Large intestine (tissue), 3 donors: Measurements from ENCODE around the gene G3BP1. TPM values are rescaled to one million over a fixed set of nuclear protein-coding genes. Genes with fewer than 3 reads are reported as not detected.

Experiments used
- DNase-seq, 2 donors: peaks; one replicate each; pipeline versions ENCODE4 v3.0.0 to v3.0.0-alpha.2; 2013
- H3K27ac ChIP-seq: one replicate; pipeline ENCODE4 v1.5.1; 2013; ENCODE audit warnings: low read length
- H3K27me3 ChIP-seq: 2 replicates; pipeline ENCODE4 v1.6.1; 2013; ENCODE audit warnings: low read length; ENCODE audit not compliant: control insufficient read depth, insufficient read depth
- H3K36me3 ChIP-seq: 2 replicates; pipeline ENCODE4 v1.6.1; 2013; ENCODE audit warnings: low read length; ENCODE audit not compliant: control insufficient read depth, insufficient read depth
- H3K4me1 ChIP-seq: one replicate; pipeline ENCODE4 v1.6.1; 2013; ENCODE audit warnings: low read length; ENCODE audit not compliant: control insufficient read depth, insufficient read depth
- H3K4me3 ChIP-seq: one replicate; pipeline ENCODE4 v1.5.1; 2013; ENCODE audit warnings: low read length
- H3K9me3 ChIP-seq: one replicate; pipeline ENCODE4 v1.6.1; 2013; ENCODE audit warnings: mild to moderate bottlenecking, low read depth, low read length, moderate library complexity; ENCODE audit not compliant: control insufficient read depth
- WGBS: methylation state at CpG from one replicate; pipeline ENCODE4 v1.1.5; 2013; ENCODE audit warnings: low lambda C conversion rate; ENCODE audit not compliant: insufficient coverage; 5-methylcytosine and 5-hydroxymethylcytosine counted together
- polyA plus RNA-seq: library from polyadenylated mRNA; unstranded; fragments of 120-200 nt; gene quantifications from one replicate; pipeline ENCODE4 v1.2.1, GENCODE V29; 2013

G3BP1 gene
- polyA plus RNA-seq, 1 donor: 111 TPM

DNA sequence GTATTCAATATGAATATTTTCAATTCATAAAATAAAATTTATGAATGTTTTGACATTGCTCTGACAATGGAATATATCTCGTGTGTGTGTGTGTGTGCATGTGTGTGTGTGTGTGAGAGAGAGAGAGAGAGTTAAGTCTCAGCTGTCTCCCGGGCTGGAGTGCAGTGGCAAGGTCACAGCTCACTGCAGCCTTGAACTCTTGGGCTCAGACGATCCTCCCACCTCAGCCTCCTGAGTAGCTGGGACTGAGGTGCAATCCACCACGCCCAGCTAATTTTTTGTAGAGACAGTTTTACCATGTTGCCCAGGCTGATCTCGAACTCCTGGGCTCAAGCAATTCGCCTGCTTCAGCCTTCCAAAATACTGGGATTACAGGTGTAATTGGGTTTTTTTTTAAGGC lies 16.1 kb downstream of the G3BP1 start:
- Histone ChIP-seq H3K9me3 (no peaks in the 10 kb centered on the region), H3K27me3 (no peaks in the 10 kb centered on the region), H3K4me3 (no peak overlapping the region), H3K4me1 (peaks cover 4% of the 10 kb centered on the region), H3K36me3 (peaks cover 41% of the 10 kb centered on the region), H3K27ac (no peak overlapping the region)
- 100% methylated on average over 1 of the region's 6 CpGs for WGBS
- no peak for DNase-seq

DNA sequence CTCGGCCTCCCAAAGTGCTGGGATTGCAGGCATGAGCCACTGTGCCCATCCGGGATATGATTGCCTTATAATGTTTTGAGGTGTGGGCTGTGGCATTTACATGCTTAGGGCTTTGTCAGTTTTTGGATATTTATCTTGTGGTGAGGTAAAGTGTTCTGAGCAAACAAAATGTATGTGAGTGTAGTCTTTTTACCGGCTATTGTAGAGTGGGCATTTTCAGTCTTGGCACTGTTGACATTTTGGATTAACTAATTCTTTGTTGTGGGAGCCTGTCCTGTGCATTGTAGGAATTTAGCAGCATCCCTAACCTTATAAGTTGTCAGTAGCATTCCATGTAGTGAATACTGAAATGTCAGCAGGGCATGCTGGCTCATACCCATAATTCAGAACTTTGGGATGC lies 21.6 kb downstream of the G3BP1 start:
- Histone ChIP-seq H3K27ac (no peak overlapping the region), H3K4me3 (no peak overlapping the region), H3K36me3 (peaks cover 83% of the 10 kb centered on the region), H3K27me3 (no peaks in the 10 kb centered on the region), H3K9me3 (no peaks in the 10 kb centered on the region), H3K4me1 (no peaks in the 10 kb centered on the region)
- WGBS: no CpG with 5 or more reads among the region's 3 CpGs
- no peak for DNase-seq

DNA sequence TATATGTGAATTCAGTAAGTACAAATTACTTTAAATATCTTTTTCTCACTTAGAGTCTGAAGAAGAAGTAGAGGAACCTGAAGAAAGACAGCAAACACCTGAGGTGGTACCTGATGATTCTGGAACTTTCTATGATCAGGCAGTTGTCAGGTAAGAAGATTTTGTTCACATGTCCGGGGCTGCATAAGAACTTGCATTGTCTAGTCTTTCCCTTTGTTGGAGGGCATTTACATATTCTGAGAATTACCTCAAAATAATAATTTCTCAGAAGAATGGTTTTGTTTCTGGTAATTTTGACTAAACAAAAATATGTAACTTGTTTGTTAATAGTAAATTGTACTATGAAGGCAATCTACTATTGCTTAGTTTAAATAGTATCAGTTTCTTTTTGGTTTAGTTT lies 23.7 kb downstream of the G3BP1 start:
- no peak for DNase-seq
- 100% methylated on average over 1 of the region's 1 CpG for WGBS
- Histone ChIP-seq H3K27ac (no peak overlapping the region), H3K36me3 (peaks cover 81% of the 10 kb centered on the region), H3K27me3 (no peaks in the 10 kb centered on the region), H3K4me3 (no peak overlapping the region), H3K4me1 (no peaks in the 10 kb centered on the region), H3K9me3 (no peaks in the 10 kb centered on the region)

DNA sequence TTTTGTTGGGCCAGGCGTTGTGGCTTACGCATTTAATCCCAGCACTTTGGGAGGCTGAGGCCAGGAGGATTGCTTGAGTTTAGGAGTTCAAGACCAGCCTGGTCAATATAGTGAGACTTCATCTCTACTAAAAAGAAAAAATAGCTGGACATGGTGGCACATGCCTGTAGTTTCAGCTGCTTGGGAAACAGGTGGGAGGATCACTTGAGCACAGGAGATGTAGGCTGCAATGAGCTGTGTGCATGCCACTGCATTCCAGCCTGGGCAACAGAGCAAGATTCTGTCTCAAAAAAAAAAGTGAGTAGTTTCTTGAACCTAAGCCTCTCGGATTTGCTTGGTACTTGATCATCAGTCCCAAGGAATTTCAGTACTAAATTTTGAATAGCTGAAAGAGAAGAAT lies 26.9 kb downstream of the G3BP1 start:
- Histone ChIP-seq H3K36me3 (peaks cover 82% of the 10 kb centered on the region), H3K4me1 (no peaks in the 10 kb centered on the region), H3K27ac (no peak overlapping the region), H3K4me3 (no peak overlapping the region), H3K27me3 (no peaks in the 10 kb centered on the region), H3K9me3 (no peaks in the 10 kb centered on the region)
- WGBS: 100% methylated on average over 2 of the region's 3 CpGs
- no peak for DNase-seq

GRCh38 chr5:151799407-151799806 lies 27.7 kb downstream of the G3BP1 start:
- WGBS: 80% methylated on average over 1 of the region's 3 CpGs
- no peak for DNase-seq
- Histone ChIP-seq H3K27me3 (no peaks in the 10 kb centered on the region), H3K4me1 (no peaks in the 10 kb centered on the region), H3K36me3 (peaks cover 79% of the 10 kb centered on the region), H3K4me3 (no peak overlapping the region), H3K27ac (no peak overlapping the region), H3K9me3 (no peaks in the 10 kb centered on the region)

DNA sequence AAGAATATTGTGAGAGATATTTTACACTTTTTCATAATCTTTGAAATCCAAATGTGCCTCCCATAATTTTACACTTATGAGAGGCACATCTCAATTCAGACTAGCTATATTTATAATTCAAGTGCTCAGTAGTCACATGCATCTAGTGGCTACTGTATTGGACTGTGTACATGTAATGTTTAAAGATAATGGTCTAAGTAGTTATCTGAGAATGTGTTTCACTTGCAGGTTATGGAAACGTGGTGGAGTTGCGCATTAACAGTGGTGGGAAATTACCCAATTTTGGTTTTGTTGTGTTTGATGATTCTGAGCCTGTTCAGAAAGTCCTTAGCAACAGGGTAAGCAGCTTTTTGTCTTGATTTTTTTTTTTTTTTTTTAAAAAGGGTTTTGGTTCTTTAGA lies 28.8 kb downstream of the G3BP1 start:
- Histone ChIP-seq H3K27me3 (no peaks in the 10 kb centered on the region), H3K4me3 (no peak overlapping the region), H3K36me3 (peaks cover 73% of the 10 kb centered on the region), H3K4me1 (no peaks in the 10 kb centered on the region), H3K9me3 (no peaks in the 10 kb centered on the region), H3K27ac (no peak overlapping the region)
- no peak for DNase-seq
- WGBS: no CpG with 5 or more reads among the region's 2 CpGs

- WGBS: 80% methylated on average over 1 of the region's 3 CpGs
- Histone ChIP-seq H3K9me3 (no peaks in the 10 kb centered on the region), H3K4me3 (no peak overlapping the region), H3K27me3 (no peaks in the 10 kb centered on the region), H3K4me1 (no peaks in the 10 kb centered on the region), H3K36me3 (peaks cover 67% of the 10 kb centered on the region), H3K27ac (no peak overlapping the region)
- no peak for DNase-seq
These were observed 33.9 kb downstream of the G3BP1 start for GRCh38 chr5:151805414-151806223.

DNA sequence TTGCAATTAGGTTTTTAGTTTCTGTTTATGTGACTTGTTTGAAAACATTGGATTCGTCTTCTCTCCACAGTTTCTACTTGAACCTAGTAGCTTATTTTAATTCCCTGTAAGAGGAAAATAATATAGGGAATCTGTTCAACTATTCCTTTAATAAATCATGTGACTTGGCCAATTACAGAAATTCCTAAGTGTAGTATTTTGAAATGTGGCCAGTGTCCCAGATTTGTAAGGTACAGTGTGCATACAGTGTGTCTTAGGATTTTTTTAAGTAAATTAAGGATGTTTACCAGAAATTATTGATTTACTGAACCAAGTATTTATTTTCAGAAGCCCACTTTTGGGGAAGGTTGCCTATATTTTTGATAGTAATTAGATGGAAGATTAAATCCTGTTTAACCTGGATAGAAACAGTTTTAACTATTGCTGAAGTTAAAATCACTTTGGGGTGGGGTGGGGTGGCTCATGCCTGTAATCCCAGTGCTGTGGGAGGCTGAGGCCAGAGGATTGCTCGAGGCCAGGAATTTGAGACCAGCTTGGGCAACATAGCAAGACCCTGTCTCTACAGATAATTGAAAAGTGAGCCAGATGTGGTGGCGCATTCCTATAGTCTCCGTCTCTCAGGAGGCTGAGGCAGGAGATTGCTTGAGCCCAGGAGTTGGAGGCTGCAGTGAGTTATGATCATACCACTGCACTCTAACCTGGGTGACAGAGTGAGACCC lies 36.9 kb downstream of the G3BP1 start:
- Histone ChIP-seq H3K36me3 (peaks cover 63% of the 10 kb centered on the region), H3K4me1 (no peaks in the 10 kb centered on the region), H3K4me3 (no peak overlapping the region), H3K9me3 (no peaks in the 10 kb centered on the region), H3K27ac (no peak overlapping the region), H3K27me3 (no peaks in the 10 kb centered on the region)
- WGBS: no CpG with 5 or more reads among the region's 4 CpGs
- DNase-seq: no peak

GRCh38 chr5:151810449-151810848 lies 38.7 kb downstream of the G3BP1 start:
- Histone ChIP-seq H3K36me3 (peaks cover 58% of the 10 kb centered on the region), H3K27ac (no peak overlapping the region), H3K4me1 (no peaks in the 10 kb centered on the region), H3K27me3 (no peaks in the 10 kb centered on the region), H3K4me3 (no peak overlapping the region), H3K9me3 (no peaks in the 10 kb centered on the region)
- WGBS: 80% methylated on average over 1 of the region's 1 CpG
- DNase-seq: no peak

DNA sequence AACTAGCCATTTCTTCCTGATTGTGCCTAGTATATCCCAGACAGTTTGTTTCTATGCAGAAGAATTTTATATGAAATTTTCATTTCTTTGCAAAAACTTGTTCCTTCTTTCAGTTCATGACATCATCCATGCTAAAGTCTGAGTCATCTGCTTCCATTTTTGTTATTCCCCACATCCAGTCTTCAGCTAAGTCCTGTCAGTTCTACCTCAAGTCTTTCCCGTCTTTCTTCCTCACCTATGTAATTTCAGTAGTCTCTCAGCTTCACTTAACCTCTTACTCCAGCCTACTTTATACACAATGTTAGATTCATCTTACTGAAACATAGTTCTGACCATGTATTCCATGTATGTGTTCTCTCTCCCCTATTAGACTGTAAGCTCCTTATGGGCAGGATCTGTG lies 39.1 kb downstream of the G3BP1 start:
- Histone ChIP-seq H3K4me3 (no peak overlapping the region), H3K27me3 (no peaks in the 10 kb centered on the region), H3K36me3 (peaks cover 54% of the 10 kb centered on the region), H3K9me3 (no peaks in the 10 kb centered on the region), H3K4me1 (no peaks in the 10 kb centered on the region), H3K27ac (no peak overlapping the region)
- no peak for DNase-seq
- 100% methylated on average over 1 of the region's 1 CpG for WGBS
